ENCODE results near the gene PLA2G1B.
A peak's percentile ranks its signal among the peaks of the same experiment; 100 is the strongest.

The PLA2G1B gene

GRCh38 chr12:120323772-120324171 is 3.8 kb downstream of the PLA2G1B start:
- DNase-seq, result no peak

GRCh38 chr12:120321382-120322202 is 6.0 kb downstream of the PLA2G1B start:
- DNase-seq, result no peak

- DNase-seq, result peak; percentile 100
These were observed 10.1 kb downstream of the PLA2G1B start for GRCh38 chr12:120317224-120318105.

GRCh38 chr12:120316798-120317223 is 10.8 kb downstream of the PLA2G1B start:
- no peak for DNase-seq

- no peak for DNase-seq
These were observed 13.4 kb downstream of the PLA2G1B start for GRCh38 chr12:120314220-120314619.

GRCh38 chr12:120301962-120302815 is 25.4 kb downstream of the PLA2G1B start, which contains the start of gene SIRT4:
TSS of gene SIRT4 (plus strand) at chr12:120302321. CDS start at chr12:120303562, 1,241 bp downstream.
- DNase-seq, result peak; percentile 93

- peak; percentile 85 for DNase-seq
These were observed 34.7 kb downstream of the PLA2G1B start, which contains the start of gene RNU4-1 for GRCh38 chr12:120292661-120293531. TSS of gene RNU4-1 (minus strand) at chr12:120293237.

GRCh38 chr12:120292411-120292660 is 35.2 kb downstream of the PLA2G1B start:
- no peak for DNase-seq

- DNase-seq, result peak; percentile 60
These were observed 36.8 kb downstream of the PLA2G1B start for GRCh38 chr12:120290609-120291305.

- no peak for DNase-seq
These were observed 40.1 kb downstream of the PLA2G1B start for GRCh38 chr12:120287491-120287890.

GRCh38 chr12:120286768-120287490 is 40.6 kb downstream of the PLA2G1B start:
- no peak for DNase-seq

- no peak for DNase-seq
These were observed 43.2 kb downstream of the PLA2G1B start for GRCh38 chr12:120284381-120284780.

- DNase-seq, result no peak
These were observed 44.3 kb downstream of the PLA2G1B start for GRCh38 chr12:120283318-120283717.

- no peak for DNase-seq
These were observed 49.2 kb downstream of the PLA2G1B start for GRCh38 chr12:120278137-120279069.

- no peak for DNase-seq
These were observed 50.8 kb downstream of the PLA2G1B start for GRCh38 chr12:120276734-120277133.

Data from stimulated activated CD4-positive, alpha-beta T cell treated with anti-CD3 and anti-CD28 coated beads, Interleukin-15, amount 100 ng/mL, for 24 hours (primary cell).